ENCODE results near the gene NFKBIB. TPM values are rescaled to one million over a fixed set of nuclear protein-coding genes. Genes with fewer than 3 reads are reported as not detected.

NFKBIB gene
- total RNA-seq, 1 experiment from 2014 or later, result 33.8 TPM

DNA sequence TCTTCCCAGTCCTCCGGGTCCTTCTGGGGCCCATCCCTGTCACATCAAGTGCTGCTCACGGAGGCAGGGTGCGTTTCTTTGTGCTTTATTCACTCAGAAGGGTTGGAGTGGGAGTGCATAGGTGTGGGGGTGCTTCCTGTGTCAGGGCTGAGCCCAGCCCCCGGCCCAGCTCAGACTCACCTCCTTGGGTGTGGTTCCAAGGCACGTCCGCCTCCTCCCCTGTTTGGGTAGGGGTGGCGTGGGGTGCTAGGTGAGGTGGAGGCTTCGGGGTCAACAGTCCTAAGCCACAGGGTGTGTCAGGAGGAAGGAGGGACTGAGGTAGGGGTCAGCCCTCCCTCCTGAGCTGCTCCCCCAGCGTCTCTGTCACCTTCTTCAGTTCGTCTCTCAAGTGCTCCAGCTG, 9.1 kb downstream of the NFKBIB start:
- Histone ChIP-seq H3K4ac (ENCODE audit: low read depth, low read length) (no peak overlapping the region), H3K27me3 (ENCODE audit: insufficient read depth, low read length) (no peaks in the 10 kb centered on the region), H2BK5ac (ENCODE audit: insufficient read length, low read length) (no peak overlapping the region), H2AFZ (ENCODE audit: low read length) (no peak overlapping the region), H3K56ac (ENCODE audit: insufficient read length, low read depth, low read length) (no peak overlapping the region), H3K4me2 (ENCODE audit: insufficient read depth, insufficient read length, low read length) (no peak overlapping the region), H2BK20ac (ENCODE audit: low read depth, low read length, poor library complexity, severe bottlenecking) (no peak overlapping the region), H4K91ac (ENCODE audit: insufficient read length, low read depth, low read length) (no peak overlapping the region), H3K9ac (ENCODE audit: extremely low read depth, insufficient read length, low read length) (no peak overlapping the region), H2BK12ac (ENCODE audit: insufficient read length, low read depth, low read length) (no peak overlapping the region), H3T11ph (ENCODE audit: low read length) (no peak overlapping the region), H3K14ac (ENCODE audit: insufficient read depth, low read length) (no peak overlapping the region), H3K4me1 (ENCODE audit: insufficient read depth, low read length) (no peaks in the 10 kb centered on the region; the same call in 1 of the 2 replicates), H3K18ac (ENCODE audit: insufficient read length, low read depth, low read length) (no peak overlapping the region), H2BK120ac (ENCODE audit: low read depth, low read length, poor library complexity, severe bottlenecking) (no peak overlapping the region), H3K23ac (ENCODE audit: insufficient read length, low read depth, low read length) (no peak overlapping the region), H3K9me3 (ENCODE audit: control insufficient read depth, low read depth, low read length) (no peaks in the 10 kb centered on the region), H3K27ac (ENCODE audit: insufficient read length, low read depth, low read length) (no peak overlapping the region), H2BK15ac (ENCODE audit: low read depth, low read length) (no peak overlapping the region), H4K5ac (ENCODE audit: insufficient read length, low read depth, low read length) (no peak overlapping the region), H3K79me2 (ENCODE audit: insufficient read depth, low read length) (no peaks in the 10 kb centered on the region), H4K8ac (replicated peaks; ENCODE audit: insufficient read length, low read depth, low read length) (no peak overlapping the region), H2AK5ac (ENCODE audit: insufficient read length, low read length) (no peak overlapping the region), H4K20me1 (ENCODE audit: control insufficient read depth, insufficient read depth, insufficient read length) (no peaks in the 10 kb centered on the region), H3K23me2 (ENCODE audit: insufficient read length, low read depth, low read length, poor library complexity, severe bottlenecking) (no peaks in the 10 kb centered on the region), H3K79me1 (ENCODE audit: insufficient read depth, low read depth, low read length, poor library complexity, severe bottlenecking) (no peaks in the 10 kb centered on the region)
- Mint-ChIP-seq H3K9me3 (no peaks in the 10 kb centered on the region), H3K4me1 (peaks cover 3 to 4% of the 10 kb centered on the region in 2 experiments; a peak in 3 of 4 replicates), H3K36me3 (ENCODE audit: insufficient read depth in 1 of 3, low read depth in 3 of 3) (peaks cover 11 to 33% (median 28%) of the 10 kb centered on the region in 3 experiments; a peak in 6 of 7 replicates), H3K27me3 (ENCODE audit: low read depth) (no peaks in the 10 kb centered on the region; the same call in none of the 2 replicates), H3K27ac (peak overlapping the region in 2 of 3 experiments; percentile 28 to 78; a peak in 1 of 7 replicates), H3K4me3 (no peak overlapping the region)
- DNase-seq, result no peak
- no peak for TF ChIP-seq CTCF (conservative IDR thresholded peaks at IDR 0.05)
- no CpG with 5 or more reads among the region's 10 CpGs for WGBS (ENCODE audit: extremely low coverage, insufficient read length, low lambda C conversion rate)
